ENCODE data around the gene PAK6.

PAK6 gene

GRCh38 chr15:40241269-40242212 is 2.7 kb downstream of the PAK6 start:
- no peak for DNase-seq (ENCODE audit: low read depth)

DNA sequence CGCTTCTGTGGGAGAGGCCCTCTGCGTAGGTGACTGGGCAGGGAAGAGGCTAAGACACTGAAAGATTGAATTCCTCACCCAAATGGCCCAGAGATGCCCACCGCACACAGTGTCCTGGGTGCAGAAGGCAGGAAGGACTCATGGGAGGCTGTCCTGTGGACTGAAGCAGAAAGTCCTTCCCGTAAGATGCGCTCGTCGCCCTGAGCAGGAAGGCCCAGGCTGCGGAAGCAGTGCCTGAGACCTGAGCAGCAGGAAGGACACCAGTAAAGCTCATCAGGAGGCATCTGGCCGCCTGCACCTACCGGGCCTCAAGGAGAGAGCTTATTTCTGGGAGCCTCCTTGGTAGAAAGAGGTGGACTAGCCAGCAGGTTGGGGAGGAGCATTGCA is 3.3 kb downstream of the PAK6 start:
- no peak for DNase-seq (ENCODE audit: low read depth)

GRCh38 chr15:40242601-40243000 is 3.7 kb downstream of the PAK6 start:
- no peak for DNase-seq (ENCODE audit: low read depth)

DNA sequence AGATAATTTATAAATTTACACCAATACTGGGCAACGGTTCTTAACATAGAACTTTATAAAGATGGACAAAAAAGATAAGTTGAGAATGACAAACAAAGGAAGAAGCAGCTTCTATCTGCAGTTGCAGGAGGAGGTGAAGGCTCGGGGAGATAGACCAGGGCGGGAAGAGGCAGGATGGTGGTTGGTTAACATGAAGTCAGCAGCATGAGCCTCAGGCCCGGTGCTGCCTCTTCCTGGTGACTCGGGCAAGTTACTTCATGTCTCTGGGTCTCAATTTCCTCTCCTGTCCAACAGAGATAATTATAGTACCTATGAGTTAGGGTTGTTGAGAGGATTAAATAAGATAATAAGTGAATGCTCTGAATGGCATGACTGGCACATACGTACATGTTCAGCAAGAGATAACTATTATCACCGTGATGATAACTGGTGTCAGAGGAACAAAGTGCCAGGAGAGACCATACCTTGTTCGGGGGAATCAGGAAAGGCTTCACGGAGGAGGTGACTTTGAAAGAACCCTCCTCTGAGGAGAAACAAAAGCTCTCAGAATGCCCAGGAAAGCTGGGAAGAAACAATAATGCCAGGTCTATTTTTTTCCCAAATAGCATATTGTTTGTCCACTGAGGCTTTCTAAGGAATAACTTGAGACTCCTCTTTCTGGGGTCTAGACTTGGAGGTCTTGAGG is 4.4 kb downstream of the PAK6 start:
- DNase-seq (ENCODE audit: low read depth) = no peak

- DNase-seq (ENCODE audit: low read depth) = no peak
Measured at GRCh38 chr15:40244961-40245523, 6.2 kb downstream of the PAK6 start.

GRCh38 chr15:40245666-40246450 is 7.0 kb downstream of the PAK6 start:
- DNase-seq (ENCODE audit: low read depth) = no peak

DNA sequence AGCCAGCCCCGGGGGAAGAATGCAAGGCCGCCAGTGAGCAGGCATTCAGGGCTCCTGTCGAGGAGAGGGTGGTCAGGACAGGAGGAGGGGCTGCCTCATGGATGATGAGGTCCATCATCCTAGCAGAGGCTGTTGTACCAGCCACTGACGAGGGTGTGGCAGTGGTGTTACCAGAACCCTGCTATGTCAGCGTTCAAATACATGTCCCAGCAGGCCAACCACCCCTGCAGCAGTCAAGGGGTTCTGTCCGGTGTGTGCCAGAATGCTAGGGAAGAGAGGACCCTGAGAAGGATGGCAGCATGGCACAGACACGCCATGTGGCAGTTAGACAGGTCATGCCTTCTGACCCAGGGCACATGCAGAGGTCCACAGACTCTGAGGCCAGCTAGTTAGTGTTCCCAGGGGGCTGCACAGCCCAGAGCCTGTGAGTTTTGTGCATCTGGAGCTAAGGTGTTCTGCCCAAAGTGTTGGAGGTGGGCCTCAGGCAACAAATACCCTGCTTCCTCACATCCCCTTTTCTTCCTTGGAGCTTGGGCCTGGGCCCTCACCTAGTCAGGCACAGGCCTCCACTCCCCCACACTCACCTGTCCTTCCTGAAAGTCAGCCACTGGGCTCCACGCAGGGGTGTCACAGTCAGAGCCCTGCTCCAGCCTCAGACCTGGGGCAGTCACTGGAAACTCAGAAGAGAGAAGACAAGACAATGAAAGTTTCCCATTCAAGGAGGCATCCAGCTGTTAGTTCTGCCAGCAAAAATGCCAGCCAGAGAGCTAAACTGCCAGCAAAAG is 7.8 kb downstream of the PAK6 start:
- DNase-seq (ENCODE audit: low read depth) = no peak

- no peak for DNase-seq (ENCODE audit: low read depth)
Measured at GRCh38 chr15:40247406-40247971, 8.6 kb downstream of the PAK6 start.

DNA sequence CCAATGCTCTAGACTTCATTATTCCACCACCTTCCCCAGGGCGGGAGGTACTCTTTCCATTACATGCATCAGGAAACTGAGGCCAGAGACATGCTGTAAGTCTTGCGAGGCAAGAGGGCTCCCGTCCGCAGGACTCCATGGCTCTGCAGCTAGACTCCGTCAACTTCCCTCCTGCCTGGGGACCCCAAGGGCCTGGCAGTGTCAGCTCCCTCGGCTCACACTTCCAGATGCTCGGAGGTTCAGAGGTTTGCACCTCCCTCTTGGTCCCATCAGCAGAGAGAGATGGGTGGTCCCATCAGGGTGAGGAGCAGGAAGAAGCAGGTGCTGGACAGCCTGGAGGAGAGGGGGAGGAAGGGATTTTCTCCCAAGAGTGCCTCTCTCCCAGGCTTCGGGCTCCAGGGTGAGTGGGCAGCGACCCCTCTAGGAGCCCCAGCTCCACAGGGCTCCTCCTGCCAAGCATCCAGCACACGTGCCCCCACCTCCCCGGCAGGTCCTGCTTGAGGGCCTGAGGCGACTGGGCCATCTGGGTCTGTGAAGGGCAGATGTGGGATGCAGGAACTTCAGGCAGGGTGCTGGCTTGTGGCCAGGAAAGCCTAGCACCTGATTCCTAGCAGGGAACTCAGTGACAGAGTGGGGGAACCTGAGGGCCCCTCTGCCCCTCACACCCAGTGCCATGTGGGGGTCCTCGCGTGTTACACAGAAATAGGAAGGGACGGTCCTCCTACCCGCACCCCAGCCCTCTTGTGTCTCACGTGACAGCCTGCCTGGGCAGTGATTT is 9.3 kb downstream of the PAK6 start:
- no peak for DNase-seq (ENCODE audit: low read depth)

DNA sequence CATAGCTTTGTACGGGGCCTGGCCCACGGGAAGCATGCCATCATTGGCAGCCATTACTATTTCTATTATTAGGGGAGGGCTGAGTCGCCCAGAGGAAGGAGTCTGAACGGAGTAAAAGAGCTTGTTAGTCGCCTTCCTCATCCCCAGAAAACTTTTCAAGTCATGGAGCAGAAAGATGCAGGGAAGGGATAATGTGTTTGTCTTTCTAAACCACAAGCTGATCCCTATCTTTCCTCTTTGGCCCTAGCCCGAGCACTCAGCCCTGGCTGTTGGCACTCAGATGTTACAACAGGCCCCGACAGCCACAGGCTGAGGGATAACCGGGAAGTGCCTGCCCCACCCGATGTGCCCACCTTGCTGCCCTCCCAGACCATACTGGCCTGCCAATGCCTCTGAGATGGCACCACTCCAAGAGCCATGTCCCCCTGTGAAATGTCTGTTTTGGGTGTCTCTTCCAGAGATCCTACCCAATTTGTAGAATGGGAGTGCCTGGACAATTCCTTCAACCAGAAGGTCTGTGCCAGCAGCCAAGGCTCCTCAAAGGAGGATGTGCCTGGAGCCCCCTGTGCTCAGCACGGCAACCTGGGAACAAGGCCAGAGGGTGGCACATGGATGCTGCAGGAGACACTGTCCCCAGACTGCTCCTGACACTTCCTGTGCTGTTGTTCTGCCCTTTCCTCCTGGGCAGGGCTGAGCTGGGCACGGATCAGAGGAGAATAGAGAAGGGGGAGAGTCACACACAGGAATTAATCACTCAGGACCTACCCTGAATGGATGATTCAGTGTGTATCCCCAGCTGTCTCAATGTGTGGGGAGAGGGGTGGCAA is 10.8 kb downstream of the PAK6 start:
- no peak for DNase-seq (ENCODE audit: low read depth)

DNA sequence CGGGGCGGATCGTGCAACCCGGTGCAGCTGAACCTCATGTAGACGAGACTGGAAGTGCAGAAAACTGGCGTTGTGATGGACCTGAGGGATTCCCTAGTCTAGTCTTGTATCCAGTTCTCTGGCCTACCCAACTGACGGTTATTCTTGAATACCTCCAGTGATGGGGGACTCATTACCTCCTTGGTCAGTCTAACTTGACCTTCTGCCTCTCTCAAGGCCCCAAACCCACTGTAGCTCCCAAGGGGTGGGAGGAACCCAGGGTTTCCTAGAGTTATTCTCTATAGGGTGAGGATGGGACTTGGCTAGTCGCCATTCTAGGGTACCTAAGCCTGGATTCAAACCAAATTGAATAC is 11.4 kb downstream of the PAK6 start:
- no peak for DNase-seq (ENCODE audit: low read depth)

GRCh38 chr15:40250771-40251483 is 12.1 kb downstream of the PAK6 start:
- no peak for DNase-seq (ENCODE audit: low read depth)

GRCh38 chr15:40251486-40252140 is 12.8 kb downstream of the PAK6 start:
- DNase-seq (ENCODE audit: low read depth) = no peak

DNA sequence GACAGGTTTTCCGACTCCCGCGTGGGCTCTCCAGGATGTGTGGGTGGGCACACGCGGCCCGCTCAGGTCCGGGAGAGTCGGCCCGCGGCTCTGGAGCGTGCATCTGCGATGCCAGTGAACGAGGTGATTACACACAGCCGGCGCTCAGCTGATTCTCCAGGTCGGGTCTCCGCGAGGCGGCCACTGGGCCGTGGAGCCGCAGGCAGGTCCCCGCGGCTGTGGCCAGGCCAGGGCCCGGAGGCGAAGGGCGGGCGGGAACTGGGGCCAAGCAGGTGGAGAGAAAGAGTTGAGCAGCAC is 13.2 kb downstream of the PAK6 start:
- DNase-seq (ENCODE audit: low read depth) = no peak

DNA sequence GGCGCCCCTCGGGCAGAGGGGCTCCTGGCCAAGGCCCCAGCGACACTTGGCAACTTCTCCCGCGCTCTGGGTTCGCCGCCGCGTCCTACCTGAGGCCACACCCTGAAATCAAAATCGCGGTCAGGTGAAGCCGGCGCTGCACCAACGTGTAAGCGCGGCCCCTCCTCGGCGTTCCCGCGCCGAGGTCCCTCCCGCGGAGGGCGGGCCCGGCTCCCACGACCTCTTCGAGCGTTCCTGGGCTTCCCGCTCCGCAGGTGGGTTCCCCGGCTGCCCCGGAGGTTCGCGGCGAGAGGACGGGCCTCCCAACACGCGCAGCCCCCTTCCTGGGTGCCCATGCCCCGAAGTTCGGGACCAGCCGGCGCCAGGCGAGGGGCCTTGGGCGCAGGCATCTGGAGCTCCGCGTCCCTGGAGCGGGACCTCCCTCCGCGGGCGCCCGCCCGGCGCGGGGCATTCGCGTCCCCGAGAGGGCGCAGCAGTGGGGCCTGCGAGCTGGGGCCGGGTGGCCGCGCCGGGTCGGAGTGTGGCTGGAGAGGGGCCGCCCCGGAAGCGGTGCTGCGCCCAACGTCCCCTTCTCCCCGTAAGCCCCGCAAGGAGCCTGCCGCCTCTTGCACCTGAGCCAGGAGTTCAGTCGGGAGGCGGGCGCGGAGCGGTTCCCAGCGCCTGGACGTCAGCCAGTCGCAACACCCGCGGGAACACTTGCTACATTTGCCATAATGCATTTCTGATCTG is 13.7 kb downstream of the PAK6 start:
- DNase-seq (ENCODE audit: low read depth) = no peak

DNA sequence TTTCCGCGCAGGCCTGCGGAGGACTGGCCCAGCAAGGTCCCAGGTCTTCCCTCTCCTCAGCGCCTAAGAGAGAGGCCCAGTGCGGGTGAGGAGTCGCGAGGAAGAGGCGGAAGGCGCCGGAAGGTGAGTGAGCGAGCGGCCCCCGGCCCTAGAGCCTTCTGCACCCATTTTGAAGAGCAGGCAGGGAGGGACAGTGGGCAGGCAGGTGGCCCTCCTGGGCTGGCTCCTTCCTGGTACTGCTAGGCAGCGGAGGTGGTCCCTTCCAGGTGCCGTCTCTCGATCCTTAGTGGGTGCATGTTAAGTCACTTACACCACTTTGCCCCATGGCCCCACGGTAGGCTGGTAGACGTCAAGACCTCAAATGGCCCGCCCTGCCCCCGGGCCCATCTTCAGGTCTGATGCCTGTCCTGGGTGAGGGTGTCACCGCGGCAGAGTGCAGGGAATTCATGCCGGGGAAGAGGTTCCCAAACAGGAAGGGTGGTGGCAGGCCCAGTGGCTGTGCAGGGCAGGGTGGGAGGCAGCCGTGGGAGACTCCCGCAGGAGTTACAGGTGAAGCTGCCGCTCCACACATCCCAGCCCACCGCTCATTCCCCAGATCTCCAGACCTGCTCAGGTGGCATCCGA is 14.4 kb downstream of the PAK6 start:
- DNase-seq (ENCODE audit: low read depth) = no peak

DNA sequence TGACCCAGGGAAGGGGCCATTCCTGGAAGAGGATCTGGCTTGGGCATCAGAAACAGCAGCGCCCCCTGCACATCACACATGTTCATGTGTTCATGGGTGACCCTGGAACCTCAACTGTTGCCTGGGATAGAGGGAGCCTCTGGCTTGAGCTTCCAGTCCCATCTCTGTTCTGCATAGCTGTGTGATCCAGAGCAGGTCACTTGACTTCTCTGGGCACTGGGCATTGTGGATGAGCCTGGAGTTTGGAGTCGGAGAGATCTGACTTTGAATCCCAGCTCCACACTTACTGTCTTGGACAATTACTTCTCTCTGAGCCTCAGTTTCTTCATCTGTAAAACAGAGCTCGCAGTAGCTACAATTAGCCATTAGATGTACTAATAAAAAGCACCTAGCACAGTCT is 15.6 kb downstream of the PAK6 start:
- no peak for DNase-seq (ENCODE audit: low read depth)

Data from stimulated activated CD4-positive, alpha-beta T cell treated with anti-CD3 and anti-CD28 coated beads, Interleukin-2, amount 100 ng/mL, for 4 hours (primary cell).